C4-2B (cell line): Measurements from ENCODE around the gene PREP.
A peak's percentile ranks its signal among the peaks of the same experiment; 100 is the strongest.

Experiments
- H3K27ac ChIP-seq: fragments of 450-650 bp; 2 replicates; pipeline ENCODE4 v1.5.1; 2017
- ZFX ChIP-seq: fragments of 450-650 bp; IDR thresholded peaks from 2 replicates; pipeline ENCODE4 v1.6.1; 2017
- TF ChIP-seq, protein P1 (sequence below): fragments of 450-650 bp; conservative IDR thresholded peaks from 2 replicates; pipeline ENCODE4 v1.5.1; 2017; ENCODE audit warnings: mild to moderate bottlenecking

The PREP gene

GRCh38 chr6:105318660-105319059 is 84.2 kb downstream of the PREP start:
- no peak for TF ChIP-seq ZFX
- TF ChIP-seq, protein P1, sequence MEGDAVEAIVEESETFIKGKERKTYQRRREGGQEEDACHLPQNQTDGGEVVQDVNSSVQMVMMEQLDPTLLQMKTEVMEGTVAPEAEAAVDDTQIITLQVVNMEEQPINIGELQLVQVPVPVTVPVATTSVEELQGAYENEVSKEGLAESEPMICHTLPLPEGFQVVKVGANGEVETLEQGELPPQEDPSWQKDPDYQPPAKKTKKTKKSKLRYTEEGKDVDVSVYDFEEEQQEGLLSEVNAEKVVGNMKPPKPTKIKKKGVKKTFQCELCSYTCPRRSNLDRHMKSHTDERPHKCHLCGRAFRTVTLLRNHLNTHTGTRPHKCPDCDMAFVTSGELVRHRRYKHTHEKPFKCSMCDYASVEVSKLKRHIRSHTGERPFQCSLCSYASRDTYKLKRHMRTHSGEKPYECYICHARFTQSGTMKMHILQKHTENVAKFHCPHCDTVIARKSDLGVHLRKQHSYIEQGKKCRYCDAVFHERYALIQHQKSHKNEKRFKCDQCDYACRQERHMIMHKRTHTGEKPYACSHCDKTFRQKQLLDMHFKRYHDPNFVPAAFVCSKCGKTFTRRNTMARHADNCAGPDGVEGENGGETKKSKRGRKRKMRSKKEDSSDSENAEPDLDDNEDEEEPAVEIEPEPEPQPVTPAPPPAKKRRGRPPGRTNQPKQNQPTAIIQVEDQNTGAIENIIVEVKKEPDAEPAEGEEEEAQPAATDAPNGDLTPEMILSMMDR = no peak
- H3K27ac ChIP-seq = no peak overlapping the region

- no peak overlapping the region for H3K27ac ChIP-seq
- TF ChIP-seq, protein P1 = peak; percentile 68
- no peak for TF ChIP-seq ZFX
These were observed 85.0 kb downstream of the PREP start for GRCh38 chr6:105317607-105318533.

DNA sequence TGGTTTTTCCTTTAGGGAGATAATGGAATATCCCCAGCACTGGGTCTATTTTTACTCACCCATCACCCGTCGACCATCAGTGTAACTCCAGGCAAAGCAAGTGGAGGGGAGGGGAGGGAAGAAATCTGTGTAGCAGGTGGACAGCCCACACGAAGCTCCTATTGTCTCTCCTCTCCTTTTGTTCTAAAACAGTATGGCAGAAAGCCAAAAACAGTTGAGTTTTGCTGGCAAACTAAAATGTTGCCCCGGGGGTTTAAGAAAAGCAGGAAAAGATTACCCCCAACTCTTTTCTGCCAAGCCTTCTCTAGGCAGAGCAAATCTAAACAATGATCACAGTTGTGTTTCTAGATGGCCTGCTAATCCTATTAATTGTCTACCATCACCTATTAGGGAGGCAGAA is 89.7 kb downstream of the PREP start:
- no peak overlapping the region for H3K27ac ChIP-seq

GRCh38 chr6:105310947-105311346 is 91.9 kb downstream of the PREP start:
- no peak overlapping the region for H3K27ac ChIP-seq
- TF ChIP-seq, protein P1 = no peak
- TF ChIP-seq ZFX = no peak

More for the DNA sequence above, 89.7 kb downstream of the PREP start:
- no peak for TF ChIP-seq ZFX
- TF ChIP-seq, protein P1 = no peak

DNA sequence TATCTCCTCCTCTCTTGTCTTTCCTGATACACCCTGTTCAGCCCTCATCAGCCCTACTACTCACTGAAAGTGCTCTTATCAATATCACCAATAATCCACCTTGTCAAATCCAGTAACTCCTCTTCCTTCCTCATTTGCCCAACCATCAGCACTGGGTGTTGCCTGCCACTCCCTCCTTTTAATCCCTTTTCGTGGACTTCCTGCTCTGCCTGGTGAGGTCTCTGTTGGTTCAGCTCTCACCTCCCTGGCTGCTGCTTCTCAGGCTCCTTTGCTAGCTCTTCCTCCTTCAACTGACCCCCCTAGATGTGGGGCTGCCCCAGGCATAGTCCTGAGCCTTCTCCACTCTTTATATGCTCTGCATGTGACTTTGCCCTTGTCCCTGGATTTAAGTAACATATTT is 92.5 kb downstream of the PREP start:
- no peak overlapping the region for H3K27ac ChIP-seq
- TF ChIP-seq, protein P1 = no peak
- TF ChIP-seq ZFX = no peak

GRCh38 chr6:105308840-105309239 is 94.0 kb downstream of the PREP start:
- H3K27ac ChIP-seq = no peak overlapping the region
- TF ChIP-seq, protein P1 = no peak
- TF ChIP-seq ZFX = no peak

- no peak overlapping the region for H3K27ac ChIP-seq
- TF ChIP-seq ZFX = no peak
- TF ChIP-seq, protein P1 = no peak
These were observed 97.4 kb downstream of the PREP start for GRCh38 chr6:105305521-105305920.
